Endothelial cell of umbilical vein (primary cell): Measurements from ENCODE around the gene PNPLA3. TPM values are rescaled to one million over a fixed set of nuclear protein-coding genes. Genes with fewer than 3 reads are reported as not detected.
A peak's percentile ranks its signal among the peaks of the same experiment; 100 is the strongest.

Experiments used
- BruUV-seq: library from RNA; stranded (reverse); fragments of 400-500 nt; replicated peaks from 2 replicates; lab custom pipeline; 2021; lab: Mats Ljungman, UMichigan
- CTCF ChIA-PET: fragments of 300-600, 350-600 bp; sonication (Branson Sonifier 250); formaldehyde crosslinking; loops from one replicate; lab custom pipeline; 2021; ENCODE audit warnings: antibody characterized with exemption, inconsistent platforms; lab: Charles Lee
- POLR2A ChIA-PET: fragments of 300-600, 350-600 bp; sonication (Branson Sonifier 250); formaldehyde crosslinking; loops from one replicate; lab custom pipeline; 2021; ENCODE audit warnings: antibody characterized with exemption, inconsistent platforms; lab: Charles Lee
- DNase-seq: peaks from one replicate; pipeline ENCODE4 v3.0.0-alpha.2; 2011; ENCODE audit warnings: low read depth, low spot score
- FAIRE-seq: peaks from 2 replicates; lab custom pipeline; 2011; peaks lifted over from hg19 to GRCh38; lab: Jason Lieb, UNC
- H2AFZ ChIP-seq: 2 replicates; pipeline ENCODE4 v1.6.0; 2012; ENCODE audit warnings: low read depth, low read length, control low read depth, inconsistent platforms
- H3K27ac ChIP-seq: 2 replicates; pipeline ENCODE4 v1.5.1; 2011; ENCODE audit warnings: low read depth, mild to moderate bottlenecking, control low read depth, low read length, moderate library complexity; ENCODE audit not compliant: insufficient read depth
- H3K27me3 ChIP-seq, 2 experiments: 2 replicates each; pipeline versions ENCODE4 v1.6.0 to v1.6.1; 2011; ENCODE audit warnings: low read length in 2 of 2, mixed read lengths in 1 of 2; ENCODE audit not compliant: control insufficient read depth in 2 of 2, insufficient read depth in 2 of 2
- H3K36me3 ChIP-seq, 2 experiments: 2 replicates in 1 of 2; 3 replicates in 1 of 2; pipeline ENCODE4 v1.5.1; 2011; ENCODE audit warnings: low read length in 2 of 2, mild to moderate bottlenecking in 1 of 2, moderate library complexity in 1 of 2; ENCODE audit not compliant: control insufficient read depth in 2 of 2, insufficient read depth in 2 of 2; ENCODE audit errors: extremely low read depth in 1 of 2
- H3K4me1 ChIP-seq: 3 replicates; pipeline ENCODE4 v1.5.1; 2011; ENCODE audit warnings: mild to moderate bottlenecking, low read length; ENCODE audit not compliant: control insufficient read depth, insufficient read depth; ENCODE audit errors: extremely low read depth
- H3K4me2 ChIP-seq: 2 replicates; pipeline ENCODE4 v1.6.1; 2011; ENCODE audit warnings: low read length, control low read depth, mixed read lengths; ENCODE audit not compliant: insufficient read depth
- H3K4me3 ChIP-seq, 3 experiments: fragments of 200-600 bp in 1 of 3; sonication (generic), shearing (Covaris generic) in 1 of 3; replicated peaks in 1 of 3; 2 replicates each; pipeline ENCODE4 v1.5.1; 2011 to 2016; ENCODE audit warnings: control low read depth in 3 of 3, low read length in 3 of 3, mild to moderate bottlenecking in 2 of 3, inconsistent platforms in 1 of 3, low read depth in 1 of 3, moderate library complexity in 1 of 3; ENCODE audit not compliant: insufficient read depth in 1 of 3
- H3K79me2 ChIP-seq: 2 replicates; pipeline ENCODE4 v1.6.0; 2012; ENCODE audit warnings: low read length, inconsistent platforms; ENCODE audit not compliant: control insufficient read depth, insufficient read depth
- H3K9ac ChIP-seq: replicated peaks from 2 replicates; pipeline ENCODE3; 2011; ENCODE audit warnings: low read length, control low read depth; ENCODE audit not compliant: insufficient read depth; ENCODE audit errors: extremely low read depth
- H3K9me1 ChIP-seq: replicated peaks from 3 replicates; pipeline ENCODE4 v1.6.0; 2011; ENCODE audit warnings: mild to moderate bottlenecking, low read length; ENCODE audit not compliant: control insufficient read depth, insufficient read depth; ENCODE audit errors: extremely low read depth
- H3K9me3 ChIP-seq: replicated peaks from 2 replicates; pipeline ENCODE4 v1.5.1; 2012; ENCODE audit warnings: low read length, inconsistent platforms; ENCODE audit not compliant: control insufficient read depth, insufficient read depth
- H4K20me1 ChIP-seq: replicated peaks from 2 replicates; pipeline ENCODE3; 2011; ENCODE audit warnings: mild to moderate bottlenecking, low read length; ENCODE audit not compliant: control insufficient read depth, insufficient read depth; ENCODE audit errors: extremely low read depth
- EZH2 ChIP-seq: IDR thresholded peaks from 2 replicates; pipeline ENCODE4 v1.6.1; 2012; ENCODE audit warnings: borderline replicate concordance, low read depth, mild to moderate bottlenecking, moderate library complexity, low read length, inconsistent platforms; ENCODE audit not compliant: severe bottlenecking
- FOS ChIP-seq: IDR thresholded peaks from 2 replicates; pipeline ENCODE4 v1.6.1; 2011; ENCODE audit warnings: mild to moderate bottlenecking, low read length, moderate library complexity, borderline replicate concordance; ENCODE audit not compliant: insufficient read depth
- GATA2 ChIP-seq: IDR thresholded peaks from 2 replicates; pipeline ENCODE4 v1.7.0; 2011; ENCODE audit warnings: low read depth, mild to moderate bottlenecking, moderate library complexity, mixed read lengths, low read length; ENCODE audit not compliant: insufficient read length, insufficient read depth
- JUN ChIP-seq: IDR thresholded peaks from 2 replicates; pipeline ENCODE4 v1.6.1; 2011; ENCODE audit warnings: borderline replicate concordance, low read depth; ENCODE audit not compliant: insufficient read length, insufficient read depth
- MYC ChIP-seq: IDR thresholded peaks from one replicate; pipeline ENCODE4 v1.6.1; 2011; ENCODE audit warnings: mild to moderate bottlenecking, low read depth, low read length
- POLR2A ChIP-seq: IDR thresholded peaks from 2 replicates; pipeline ENCODE4 v1.6.1; 2012; ENCODE audit warnings: low read depth, mild to moderate bottlenecking, control low read depth, low read length
- POLR2AphosphoS5 ChIP-seq: IDR thresholded peaks from 2 replicates; pipeline ENCODE4 v1.6.1; 2012; ENCODE audit warnings: low read depth, mild to moderate bottlenecking, control low read depth, low read length, moderate library complexity; ENCODE audit not compliant: insufficient read depth
- dilution Hi-C: fragments of 300-500 bp; cut with MboI; formaldehyde crosslinking; loops from one replicate; pipeline ENCODE4 v1.15.0; 2019; ENCODE audit warnings: low sequenced_read_pairs; ENCODE audit not compliant: extremely low pct_ligation_motif_present
- intact Hi-C: fragments of 100-400 bp; cut with micrococcal nuclease; formaldehyde crosslinking; loops from one replicate; pipeline ENCODE4 v1.10.0; 2022
- polyA plus RNA-seq, 4 experiments: library from polyadenylated mRNA; depleted of rRNA in 3 of 4; stranded (reverse) in 3 of 4; unstranded in 1 of 4; fragments of >200 nt; gene quantifications; 2 replicates each; pipeline versions ENCODE4 v1.2.1 to v1.2.3, GENCODE V29; 2011 to 2012; ENCODE audit warnings: missing spikeins in 1 of 4
- total RNA-seq: library from RNA; stranded (reverse); gene quantifications from 2 replicates; pipeline ENCODE4 v1.2.3, GENCODE V29; 2021
- TF ChIP-seq, protein P1 (sequence below), 2 donors: IDR thresholded peaks; 1 replicate in 1 of 2; 2 replicates in 1 of 2; pipeline ENCODE4 v1.5.1; 2011; ENCODE audit warnings: low read length in 2 of 2, mild to moderate bottlenecking in 2 of 2, moderate library complexity in 2 of 2, control low read depth in 1 of 2, inconsistent platforms in 1 of 2, low read depth in 1 of 2; ENCODE audit not compliant: insufficient read depth in 1 of 2; ENCODE audit errors: extremely low read depth in 1 of 2
- TF ChIP-seq, protein P2 (sequence below): IDR thresholded peaks from 2 replicates; pipeline ENCODE4 v1.6.1; 2011; ENCODE audit not compliant: insufficient read depth, insufficient read length

The PNPLA3 gene
- total and polyA plus RNA-seq, 2 donors (not counting 3 experiments of a cell fraction or from before 2014, with no cell fraction given): 5.3 to 12.3 TPM

DNA sequence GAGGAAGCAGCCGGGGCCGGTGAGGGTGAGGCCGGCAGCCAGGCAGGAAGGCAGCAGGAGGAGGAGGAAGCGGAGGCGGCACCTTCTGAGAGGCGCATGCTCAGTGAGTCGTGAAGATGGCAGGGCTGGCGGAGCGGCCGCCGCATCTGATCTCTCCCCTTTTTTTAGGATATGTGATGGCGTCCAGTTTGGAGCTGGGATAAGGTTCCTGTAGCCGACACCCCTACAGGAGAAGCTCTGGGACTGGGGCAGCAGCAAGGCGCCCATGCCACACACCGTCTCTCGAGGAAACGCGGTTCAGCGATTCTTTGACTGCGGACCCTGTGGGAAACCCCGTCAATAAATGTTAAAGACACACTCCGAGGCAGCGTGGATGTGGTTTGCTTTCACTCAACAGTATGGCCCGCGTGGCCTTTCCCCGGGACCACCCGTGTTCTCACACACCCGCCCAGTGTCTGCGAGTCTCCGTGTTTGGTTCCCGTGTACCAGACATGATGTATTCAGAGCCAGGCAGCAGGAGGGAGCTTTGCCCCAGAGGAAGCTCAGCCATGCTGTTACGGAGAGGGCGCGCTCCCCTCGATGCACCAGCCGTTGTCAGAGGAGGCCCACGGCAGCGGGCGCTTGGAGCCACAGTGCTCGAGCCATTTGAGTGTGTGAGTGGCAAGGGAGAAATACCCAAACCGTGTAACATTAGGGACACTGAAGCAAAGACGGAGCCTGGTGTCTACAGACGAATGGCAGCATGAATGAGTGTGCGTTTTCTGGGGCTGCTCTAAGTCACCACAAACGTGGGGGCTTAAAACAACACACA is 72.8 kb downstream of the PNPLA3 start:
- Histone ChIP-seq H3K36me3 (peaks cover 17 to 29% of the 10 kb centered on the region in 2 experiments), H4K20me1 (no peaks in the 10 kb centered on the region), H3K4me1 (peaks cover 6% of the 10 kb centered on the region), H3K9me3 (no peaks in the 10 kb centered on the region), H3K4me2 (peak overlapping the region; percentile 44), H2AFZ (no peak overlapping the region), H3K27ac (no peak overlapping the region), H3K4me3 (peak overlapping the region in 1 of 3 experiments; percentile 1), H3K9me1 (no peaks in the 10 kb centered on the region), H3K27me3 (no peaks in the 10 kb centered on the region), H3K9ac (no peak overlapping the region), H3K79me2 (peaks cover 3% of the 10 kb centered on the region)
- no TSS peak for BruUV-seq
- ChIA-PET POLR2A (no interaction called here), CTCF (interaction anchor here (10.3 kb wide), 1 partner anchor 89 kb away, joined by 640 read pairs; no protein-coding TSS in a partner anchor)
- intact Hi-C loops (no loop called here), dilution Hi-C loops (no loop called here)
- DNase-seq (peak; percentile 39), FAIRE-seq (peak; percentile 70)
- TF ChIP-seq, protein P1, sequence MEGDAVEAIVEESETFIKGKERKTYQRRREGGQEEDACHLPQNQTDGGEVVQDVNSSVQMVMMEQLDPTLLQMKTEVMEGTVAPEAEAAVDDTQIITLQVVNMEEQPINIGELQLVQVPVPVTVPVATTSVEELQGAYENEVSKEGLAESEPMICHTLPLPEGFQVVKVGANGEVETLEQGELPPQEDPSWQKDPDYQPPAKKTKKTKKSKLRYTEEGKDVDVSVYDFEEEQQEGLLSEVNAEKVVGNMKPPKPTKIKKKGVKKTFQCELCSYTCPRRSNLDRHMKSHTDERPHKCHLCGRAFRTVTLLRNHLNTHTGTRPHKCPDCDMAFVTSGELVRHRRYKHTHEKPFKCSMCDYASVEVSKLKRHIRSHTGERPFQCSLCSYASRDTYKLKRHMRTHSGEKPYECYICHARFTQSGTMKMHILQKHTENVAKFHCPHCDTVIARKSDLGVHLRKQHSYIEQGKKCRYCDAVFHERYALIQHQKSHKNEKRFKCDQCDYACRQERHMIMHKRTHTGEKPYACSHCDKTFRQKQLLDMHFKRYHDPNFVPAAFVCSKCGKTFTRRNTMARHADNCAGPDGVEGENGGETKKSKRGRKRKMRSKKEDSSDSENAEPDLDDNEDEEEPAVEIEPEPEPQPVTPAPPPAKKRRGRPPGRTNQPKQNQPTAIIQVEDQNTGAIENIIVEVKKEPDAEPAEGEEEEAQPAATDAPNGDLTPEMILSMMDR (IDR thresholded peaks at IDR 0.05; ENCODE audit: extremely low read depth in 1 of 2, insufficient read depth in 1 of 2, low read depth in 1 of 2, low read length in 2 of 2): no peak
- TF ChIP-seq GATA2 (no peak), POLR2AphosphoS5 (no peak), FOS (no peak), MYC (no peak), JUN (no peak), POLR2A (no peak), EZH2 (no peak)
- TF ChIP-seq, protein P2, sequence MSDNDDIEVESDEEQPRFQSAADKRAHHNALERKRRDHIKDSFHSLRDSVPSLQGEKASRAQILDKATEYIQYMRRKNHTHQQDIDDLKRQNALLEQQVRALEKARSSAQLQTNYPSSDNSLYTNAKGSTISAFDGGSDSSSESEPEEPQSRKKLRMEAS: no peak
